Activated T-cell treated with anti-CD3 and anti-CD28 coated beads, Interleukin-2, amount 50 U/mL, for 4 hours (primary cell): Measurements from ENCODE around the gene AMY1C. TPM values are rescaled to one million over a fixed set of nuclear protein-coding genes. Genes with fewer than 3 reads are reported as not detected.
"Not testable (repeated sequence)": the region's sequence is repeated elsewhere in the genome, so short reads cannot be mapped to it uniquely, and the experiment has no call there.

Experiments used
- ATAC-seq, 2 donors: fragments of 200-7000 bp; cut with Tn5 transposase; one replicate each; pipeline ENCODE4 v1.10.0; 2021
- DNase-seq: peaks from one replicate; pipeline ENCODE4 v3.0.0-alpha.2; 2020
- H3K27me3 Mint-ChIP-seq: one replicate; pipeline ENCODE4 v1.8.0; 2021; ENCODE audit warnings: low read depth, mixed read lengths
- H3K36me3 Mint-ChIP-seq: one replicate; pipeline ENCODE4 v1.8.0; 2022; ENCODE audit warnings: mixed read lengths; ENCODE audit not compliant: insufficient read depth
- H3K4me1 Mint-ChIP-seq: one replicate; pipeline ENCODE4 v1.8.0; 2021; ENCODE audit warnings: low read depth, mixed read lengths
- H3K4me3 Mint-ChIP-seq: one replicate; pipeline ENCODE4 v1.8.0; 2021; ENCODE audit warnings: mild to moderate bottlenecking, moderate library complexity, mixed read lengths
- H3K9me3 Mint-ChIP-seq: one replicate; pipeline ENCODE4 v1.8.0; 2021; ENCODE audit warnings: mixed read lengths
- total RNA-seq, 3 donors: library from RNA; stranded (reverse); gene quantifications; one replicate each; pipeline ENCODE4 v1.2.1, GENCODE V29; 2021

The AMY1C gene
- not detected for total RNA-seq

- H3K4me1 Mint-ChIP-seq, DNase-seq, H3K4me3 Mint-ChIP-seq, H3K9me3 Mint-ChIP-seq, H3K27me3 Mint-ChIP-seq, ATAC-seq, H3K36me3 Mint-ChIP-seq: not testable (repeated sequence)
Observed at GRCh38 chr1:103749598-103749997, at the start of gene AMY1C. Gene AMY1C (plus strand): TSS chr1:103749898. CDS start chr1:103750470, 572 bp downstream.

GRCh38 chr1:103700669-103701068 is 49.0 kb upstream of the AMY1C start:
- ATAC-seq, H3K4me3 Mint-ChIP-seq, H3K36me3 Mint-ChIP-seq, H3K4me1 Mint-ChIP-seq, H3K9me3 Mint-ChIP-seq, DNase-seq, H3K27me3 Mint-ChIP-seq: not testable (repeated sequence)

- not testable (repeated sequence) for ATAC-seq, DNase-seq, H3K9me3 Mint-ChIP-seq, H3K27me3 Mint-ChIP-seq, H3K36me3 Mint-ChIP-seq, H3K4me3 Mint-ChIP-seq, H3K4me1 Mint-ChIP-seq
Observed at GRCh38 chr1:103701256-103701655, 48.4 kb upstream of the AMY1C start.

- not testable (repeated sequence) for H3K36me3 Mint-ChIP-seq, H3K4me3 Mint-ChIP-seq, H3K4me1 Mint-ChIP-seq, H3K27me3 Mint-ChIP-seq, H3K9me3 Mint-ChIP-seq, ATAC-seq, DNase-seq
Observed at GRCh38 chr1:103707670-103708069, 42.0 kb upstream of the AMY1C start.

GRCh38 chr1:103710381-103710780 is 39.3 kb upstream of the AMY1C start:
- H3K27me3 Mint-ChIP-seq, ATAC-seq, H3K4me3 Mint-ChIP-seq, DNase-seq, H3K36me3 Mint-ChIP-seq, H3K4me1 Mint-ChIP-seq, H3K9me3 Mint-ChIP-seq: not testable (repeated sequence)

GRCh38 chr1:103717404-103717803 is 32.3 kb upstream of the AMY1C start:
- ATAC-seq, H3K9me3 Mint-ChIP-seq, H3K4me3 Mint-ChIP-seq, H3K4me1 Mint-ChIP-seq, H3K36me3 Mint-ChIP-seq, DNase-seq, H3K27me3 Mint-ChIP-seq: not testable (repeated sequence)

GRCh38 chr1:103721473-103721872 is 28.2 kb upstream of the AMY1C start:
- not testable (repeated sequence) for ATAC-seq, H3K27me3 Mint-ChIP-seq, H3K36me3 Mint-ChIP-seq, H3K4me3 Mint-ChIP-seq, H3K9me3 Mint-ChIP-seq, H3K4me1 Mint-ChIP-seq, DNase-seq

- not testable (repeated sequence) for H3K36me3 Mint-ChIP-seq, H3K4me1 Mint-ChIP-seq, H3K27me3 Mint-ChIP-seq, H3K4me3 Mint-ChIP-seq, ATAC-seq, DNase-seq, H3K9me3 Mint-ChIP-seq
Observed at GRCh38 chr1:103735334-103735733, 14.4 kb upstream of the AMY1C start.

GRCh38 chr1:103738031-103738430 is 11.7 kb upstream of the AMY1C start:
- H3K9me3 Mint-ChIP-seq, H3K27me3 Mint-ChIP-seq, H3K4me3 Mint-ChIP-seq, H3K36me3 Mint-ChIP-seq, ATAC-seq, DNase-seq, H3K4me1 Mint-ChIP-seq: not testable (repeated sequence)

- H3K9me3 Mint-ChIP-seq, H3K27me3 Mint-ChIP-seq, H3K4me1 Mint-ChIP-seq, H3K4me3 Mint-ChIP-seq, H3K36me3 Mint-ChIP-seq, DNase-seq, ATAC-seq: not testable (repeated sequence)
Observed at GRCh38 chr1:103744449-103744848, 5.2 kb upstream of the AMY1C start.

GRCh38 chr1:103745040-103745439 is 4.7 kb upstream of the AMY1C start:
- DNase-seq, H3K9me3 Mint-ChIP-seq, H3K36me3 Mint-ChIP-seq, H3K4me1 Mint-ChIP-seq, H3K27me3 Mint-ChIP-seq, ATAC-seq, H3K4me3 Mint-ChIP-seq: not testable (repeated sequence)

- not testable (repeated sequence) for H3K9me3 Mint-ChIP-seq, H3K27me3 Mint-ChIP-seq, H3K4me3 Mint-ChIP-seq, H3K36me3 Mint-ChIP-seq, DNase-seq, ATAC-seq, H3K4me1 Mint-ChIP-seq
Observed at GRCh38 chr1:103748273-103748672, 1.4 kb upstream of the AMY1C start.

- Mint-ChIP-seq H3K9me3 (peaks cover 11% of the 10 kb centered on the region), H3K4me3 (no peak overlapping the region), H3K36me3 (no peaks in the 10 kb centered on the region), H3K27me3 (no peaks in the 10 kb centered on the region), H3K4me1 (no peaks in the 10 kb centered on the region)
- no peak for DNase-seq
- ATAC-seq = no peak
Observed at GRCh38 chr1:103761896-103762295, 12.2 kb downstream of the AMY1C start.

GRCh38 chr1:103779932-103780331 is 30.2 kb downstream of the AMY1C start:
- ATAC-seq = no peak
- no peaks in the 10 kb centered on the region for H3K4me1 Mint-ChIP-seq
- no peak for DNase-seq
- no peaks in the 10 kb centered on the region for H3K27me3 Mint-ChIP-seq
- no peaks in the 10 kb centered on the region for H3K36me3 Mint-ChIP-seq
- no peak overlapping the region for H3K4me3 Mint-ChIP-seq
- H3K9me3 Mint-ChIP-seq = peaks cover 10% of the 10 kb centered on the region

GRCh38 chr1:103783944-103784377 is 34.3 kb downstream of the AMY1C start:
- Mint-ChIP-seq H3K4me3 (no peak overlapping the region), H3K27me3 (no peaks in the 10 kb centered on the region), H3K4me1 (no peaks in the 10 kb centered on the region), H3K36me3 (no peaks in the 10 kb centered on the region), H3K9me3 (peaks cover 10% of the 10 kb centered on the region)
- ATAC-seq = no peak
- no peak for DNase-seq

- Mint-ChIP-seq H3K4me1 (no peaks in the 10 kb centered on the region), H3K36me3 (no peaks in the 10 kb centered on the region), H3K4me3 (no peak overlapping the region), H3K9me3 (peaks cover 5% of the 10 kb centered on the region), H3K27me3 (no peaks in the 10 kb centered on the region)
- ATAC-seq (no peak), DNase-seq (no peak)
Observed at GRCh38 chr1:103788377-103788776, 38.7 kb downstream of the AMY1C start.
